ENCODE data around the gene GOLGA5. TPM values are rescaled to one million over a fixed set of nuclear protein-coding genes. Genes with fewer than 3 reads are reported as not detected.
A peak's percentile ranks its signal among the peaks of the same experiment; 100 is the strongest.

GOLGA5 gene
- total and polyA plus RNA-seq, 2 of the 13 experiments (the other 11 are each of a cell fraction or from before 2014, with no cell fraction given), result 31.0 to 40.0 TPM

- TF ChIP-seq NFKBIZ (CRISPR knock-in tag; IDR thresholded peaks at IDR 0.05), result peak; percentile 66; the same call in 1 of the 2 replicates
- TF ChIP-seq, protein P1, sequence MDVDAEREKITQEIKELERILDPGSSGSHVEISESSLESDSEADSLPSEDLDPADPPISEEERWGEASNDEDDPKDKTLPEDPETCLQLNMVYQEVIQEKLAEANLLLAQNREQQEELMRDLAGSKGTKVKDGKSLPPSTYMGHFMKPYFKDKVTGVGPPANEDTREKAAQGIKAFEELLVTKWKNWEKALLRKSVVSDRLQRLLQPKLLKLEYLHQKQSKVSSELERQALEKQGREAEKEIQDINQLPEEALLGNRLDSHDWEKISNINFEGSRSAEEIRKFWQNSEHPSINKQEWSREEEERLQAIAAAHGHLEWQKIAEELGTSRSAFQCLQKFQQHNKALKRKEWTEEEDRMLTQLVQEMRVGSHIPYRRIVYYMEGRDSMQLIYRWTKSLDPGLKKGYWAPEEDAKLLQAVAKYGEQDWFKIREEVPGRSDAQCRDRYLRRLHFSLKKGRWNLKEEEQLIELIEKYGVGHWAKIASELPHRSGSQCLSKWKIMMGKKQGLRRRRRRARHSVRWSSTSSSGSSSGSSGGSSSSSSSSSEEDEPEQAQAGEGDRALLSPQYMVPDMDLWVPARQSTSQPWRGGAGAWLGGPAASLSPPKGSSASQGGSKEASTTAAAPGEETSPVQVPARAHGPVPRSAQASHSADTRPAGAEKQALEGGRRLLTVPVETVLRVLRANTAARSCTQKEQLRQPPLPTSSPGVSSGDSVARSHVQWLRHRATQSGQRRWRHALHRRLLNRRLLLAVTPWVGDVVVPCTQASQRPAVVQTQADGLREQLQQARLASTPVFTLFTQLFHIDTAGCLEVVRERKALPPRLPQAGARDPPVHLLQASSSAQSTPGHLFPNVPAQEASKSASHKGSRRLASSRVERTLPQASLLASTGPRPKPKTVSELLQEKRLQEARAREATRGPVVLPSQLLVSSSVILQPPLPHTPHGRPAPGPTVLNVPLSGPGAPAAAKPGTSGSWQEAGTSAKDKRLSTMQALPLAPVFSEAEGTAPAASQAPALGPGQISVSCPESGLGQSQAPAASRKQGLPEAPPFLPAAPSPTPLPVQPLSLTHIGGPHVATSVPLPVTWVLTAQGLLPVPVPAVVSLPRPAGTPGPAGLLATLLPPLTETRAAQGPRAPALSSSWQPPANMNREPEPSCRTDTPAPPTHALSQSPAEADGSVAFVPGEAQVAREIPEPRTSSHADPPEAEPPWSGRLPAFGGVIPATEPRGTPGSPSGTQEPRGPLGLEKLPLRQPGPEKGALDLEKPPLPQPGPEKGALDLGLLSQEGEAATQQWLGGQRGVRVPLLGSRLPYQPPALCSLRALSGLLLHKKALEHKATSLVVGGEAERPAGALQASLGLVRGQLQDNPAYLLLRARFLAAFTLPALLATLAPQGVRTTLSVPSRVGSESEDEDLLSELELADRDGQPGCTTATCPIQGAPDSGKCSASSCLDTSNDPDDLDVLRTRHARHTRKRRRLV (CRISPR knock-in tag; IDR thresholded peaks at IDR 0.05), result peak; percentile 52; the same call in 1 of the 2 replicates
- TF ChIP-seq NFIC (IDR thresholded peaks at IDR 0.05; ENCODE audit: low read length), result no peak
- no peak for TF ChIP-seq HNRNPK (IDR thresholded peaks at IDR 0.05; ENCODE audit: low read depth, low read length, poor library complexity, severe bottlenecking)
- peak; percentile 53; the same call in 1 of the 2 replicates for TF ChIP-seq MYC (CRISPR knock-in tag; IDR thresholded peaks at IDR 0.05; ENCODE audit: borderline replicate concordance)
- TF ChIP-seq RCOR2 (CRISPR knock-in tag; IDR thresholded peaks at IDR 0.05), result no peak
- no peak for TF ChIP-seq NFRKB (IDR thresholded peaks at IDR 0.05)
- no peak for TF ChIP-seq NR3C1 (CRISPR knock-in tag; IDR thresholded peaks at IDR 0.05)
- TF ChIP-seq, protein P2, sequence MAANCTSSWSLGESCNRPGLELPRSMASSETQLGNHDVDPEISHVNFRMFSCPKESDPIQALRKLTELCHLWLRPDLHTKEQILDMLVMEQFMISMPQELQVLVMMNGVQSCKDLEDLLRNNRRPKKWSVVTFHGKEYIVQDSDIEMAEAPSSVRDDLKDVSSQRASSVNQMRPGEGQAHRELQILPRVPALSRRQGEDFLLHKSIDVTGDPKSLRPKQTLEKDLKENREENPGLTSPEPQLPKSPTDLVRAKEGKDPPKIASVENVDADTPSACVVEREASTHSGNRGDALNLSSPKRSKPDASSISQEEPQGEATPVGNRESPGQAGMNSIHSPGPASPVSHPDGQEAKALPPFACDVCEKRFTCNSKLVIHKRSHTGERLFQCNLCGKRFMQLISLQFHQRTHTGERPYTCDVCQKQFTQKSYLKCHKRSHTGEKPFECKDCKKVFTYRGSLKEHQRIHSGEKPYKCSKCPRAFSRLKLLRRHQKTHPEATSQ (CRISPR knock-in tag; IDR thresholded peaks at IDR 0.05; ENCODE audit: borderline replicate concordance), result no peak
- peak; percentile 86 for TF ChIP-seq SPEN (CRISPR knock-in tag; IDR thresholded peaks at IDR 0.05; ENCODE audit: low read depth)
- peak; percentile 42; the same call in 1 of the 2 replicates for TF ChIP-seq ZNF281 (CRISPR knock-in tag; IDR thresholded peaks at IDR 0.05; ENCODE audit: borderline replicate concordance)
- TF ChIP-seq, protein P3, sequence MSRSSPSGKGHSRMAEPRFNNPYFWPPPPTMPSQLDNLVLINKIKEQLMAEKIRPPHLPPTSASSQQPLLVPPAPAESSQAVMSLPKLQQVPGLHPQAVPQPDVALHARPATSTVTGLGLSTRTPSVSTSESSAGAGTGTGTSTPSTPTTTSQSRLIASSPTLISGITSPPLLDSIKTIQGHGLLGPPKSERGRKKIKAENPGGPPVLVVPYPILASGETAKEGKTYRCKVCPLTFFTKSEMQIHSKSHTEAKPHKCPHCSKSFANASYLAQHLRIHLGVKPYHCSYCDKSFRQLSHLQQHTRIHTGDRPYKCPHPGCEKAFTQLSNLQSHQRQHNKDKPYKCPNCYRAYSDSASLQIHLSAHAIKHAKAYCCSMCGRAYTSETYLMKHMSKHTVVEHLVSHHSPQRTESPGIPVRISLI (CRISPR knock-in tag; IDR thresholded peaks at IDR 0.05; ENCODE audit: borderline replicate concordance), result no peak; the same call in 1 of the 2 replicates
- TF ChIP-seq YY1 (IDR thresholded peaks at IDR 0.05; ENCODE audit: insufficient read depth, insufficient replicate concordance, low read depth, low read length), result peak; percentile 58
- peak; percentile 83 for TF ChIP-seq KDM2A (CRISPR knock-in tag; IDR thresholded peaks at IDR 0.05; ENCODE audit: borderline replicate concordance, low read depth)
- TF ChIP-seq CBFB (CRISPR knock-in tag; IDR thresholded peaks at IDR 0.05), result 0 out of 2 replicates have a peak, but pooled peaks have one; percentile 39
- TF ChIP-seq ZBTB2 (CRISPR knock-in tag; IDR thresholded peaks at IDR 0.05; ENCODE audit: low read depth), result no peak
Observed at GRCh38 chr14:92748259-92749016, 45.7 kb upstream of the GOLGA5 start, which contains the start of gene LGMN (continued).

Measured in HepG2 (cell line).